MM.1S (cell line): ENCODE results near the gene ZNF512.
"Not testable (repeated sequence)": the region's sequence is repeated elsewhere in the genome, so short reads cannot be mapped to it uniquely, and the experiment has no call there.

Experiments
- DNase-seq: peaks from one replicate; pipeline ENCODE4 v3.0.0-alpha.2; 2015
- H2AFZ ChIP-seq: fragments of 300-600 bp; sonication (generic); 2 replicates; pipeline ENCODE4 v1.6.0; 2016; ENCODE audit warnings: antibody characterized with exemption, low read length
- H3F3A ChIP-seq: fragments of 300-600 bp; sonication (generic); 2 replicates; pipeline ENCODE4 v1.6.1; 2016; ENCODE audit warnings: mild to moderate bottlenecking, antibody characterized with exemption, low read length, moderate library complexity, mixed read lengths; ENCODE audit not compliant: insufficient read depth
- H3K27ac ChIP-seq: fragments of 300-600 bp; sonication (generic); 2 replicates; pipeline ENCODE4 v1.5.1; 2016; ENCODE audit warnings: mild to moderate bottlenecking, low read length
- H3K27me3 ChIP-seq: fragments of 300-600 bp; sonication (generic); replicated peaks from 2 replicates; pipeline ENCODE4 v1.6.0; 2016; ENCODE audit warnings: low read length; ENCODE audit not compliant: insufficient read depth
- H3K36me3 ChIP-seq: fragments of 300-600 bp; sonication (generic); replicated peaks from 2 replicates; pipeline ENCODE4 v1.6.1; 2016; ENCODE audit warnings: mild to moderate bottlenecking, low read length, mixed read lengths; ENCODE audit not compliant: insufficient read depth
- H3K4me1 ChIP-seq: fragments of 300-600 bp; sonication (generic); 2 replicates; pipeline ENCODE4 v1.6.1; 2016; ENCODE audit warnings: low read length, mixed read lengths
- H3K4me2 ChIP-seq: fragments of 300-600 bp; sonication (generic); 2 replicates; pipeline ENCODE4 v1.6.0; 2016; ENCODE audit warnings: low read depth, low read length
- H3K4me3 ChIP-seq: fragments of 300-600 bp; sonication (generic); 2 replicates; pipeline ENCODE4 v1.5.1; 2016; ENCODE audit warnings: low read length, mixed read lengths
- H3K79me2 ChIP-seq: fragments of 300-600 bp; sonication (generic); 2 replicates; pipeline ENCODE4 v1.6.1; 2016; ENCODE audit warnings: mixed run types, low read length, mixed read lengths
- H3K9ac ChIP-seq: fragments of 300-600 bp; sonication (generic); 2 replicates; pipeline ENCODE4 v1.6.1; 2016; ENCODE audit warnings: low read length, mixed read lengths
- H3K9me2 ChIP-seq: fragments of 300-600 bp; sonication (generic); replicated peaks from 2 replicates; pipeline ENCODE4 v1.6.1; 2016; ENCODE audit warnings: mild to moderate bottlenecking, low read length, mixed read lengths; ENCODE audit not compliant: insufficient read depth
- H3K9me3 ChIP-seq: fragments of 300-600 bp; sonication (generic); replicated peaks from 2 replicates; pipeline ENCODE4 v1.6.1; 2016; ENCODE audit warnings: mild to moderate bottlenecking, low read length, mixed read lengths; ENCODE audit not compliant: insufficient read depth
- H4K20me1 ChIP-seq: fragments of 300-600 bp; sonication (generic); 2 replicates; pipeline ENCODE4 v1.6.1; 2016; ENCODE audit warnings: mild to moderate bottlenecking, low read length, moderate library complexity, mixed read lengths; ENCODE audit not compliant: insufficient read depth
- EZH2 ChIP-seq: fragments of 300-600 bp; sonication (generic); optimal IDR thresholded peaks from 2 replicates; pipeline ENCODE3; 2017; ENCODE audit warnings: low read depth, mild to moderate bottlenecking, antibody characterized with exemption, low read length, mixed read lengths
- EZH2phosphoT487 ChIP-seq: fragments of 300-600 bp; sonication (generic); IDR thresholded peaks from 2 replicates; pipeline ENCODE4 v1.6.1; 2018; ENCODE audit warnings: antibody characterized with exemption, low read length
- TF ChIP-seq, protein P1 (sequence below): fragments of 300-600 bp; sonication (generic); IDR thresholded peaks from 2 replicates; pipeline ENCODE4 v1.5.1; 2016; ENCODE audit warnings: antibody characterized with exemption, low read length, mixed read lengths

The ZNF512 gene

DNA sequence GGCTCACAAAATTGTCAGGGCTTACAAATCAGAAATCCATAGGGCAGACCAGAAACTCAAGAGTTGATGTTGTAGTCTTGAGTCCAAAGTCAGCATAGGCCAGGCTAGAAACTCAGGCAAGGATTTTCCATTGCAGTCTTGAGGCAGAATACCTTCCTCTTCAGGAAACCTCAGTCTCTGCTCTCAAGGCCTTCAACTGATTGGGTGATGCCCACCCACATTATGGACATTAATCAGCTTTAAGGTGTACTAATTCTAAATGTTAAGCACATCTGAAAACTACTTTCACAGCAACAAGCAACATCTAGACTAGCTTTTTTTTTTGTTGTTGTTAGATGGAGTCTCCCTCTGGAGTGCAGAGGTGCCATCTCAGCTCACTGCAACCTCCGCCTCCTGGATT, 31.3 kb upstream of the ZNF512 start:
- H3F3A ChIP-seq, result no peaks in the 10 kb centered on the region
- H3K27ac ChIP-seq, result no peak overlapping the region
- H4K20me1 ChIP-seq, result no peaks in the 10 kb centered on the region
- no peaks in the 10 kb centered on the region for H3K79me2 ChIP-seq
- DNase-seq, result no peak
- H3K36me3 ChIP-seq, result no peaks in the 10 kb centered on the region
- H3K4me3 ChIP-seq, result no peak overlapping the region
- no peaks in the 10 kb centered on the region; the same call in 1 of the 2 replicates for H3K27me3 ChIP-seq
- TF ChIP-seq EZH2phosphoT487, result no peak
- TF ChIP-seq EZH2, result no peak
- TF ChIP-seq, protein P1, sequence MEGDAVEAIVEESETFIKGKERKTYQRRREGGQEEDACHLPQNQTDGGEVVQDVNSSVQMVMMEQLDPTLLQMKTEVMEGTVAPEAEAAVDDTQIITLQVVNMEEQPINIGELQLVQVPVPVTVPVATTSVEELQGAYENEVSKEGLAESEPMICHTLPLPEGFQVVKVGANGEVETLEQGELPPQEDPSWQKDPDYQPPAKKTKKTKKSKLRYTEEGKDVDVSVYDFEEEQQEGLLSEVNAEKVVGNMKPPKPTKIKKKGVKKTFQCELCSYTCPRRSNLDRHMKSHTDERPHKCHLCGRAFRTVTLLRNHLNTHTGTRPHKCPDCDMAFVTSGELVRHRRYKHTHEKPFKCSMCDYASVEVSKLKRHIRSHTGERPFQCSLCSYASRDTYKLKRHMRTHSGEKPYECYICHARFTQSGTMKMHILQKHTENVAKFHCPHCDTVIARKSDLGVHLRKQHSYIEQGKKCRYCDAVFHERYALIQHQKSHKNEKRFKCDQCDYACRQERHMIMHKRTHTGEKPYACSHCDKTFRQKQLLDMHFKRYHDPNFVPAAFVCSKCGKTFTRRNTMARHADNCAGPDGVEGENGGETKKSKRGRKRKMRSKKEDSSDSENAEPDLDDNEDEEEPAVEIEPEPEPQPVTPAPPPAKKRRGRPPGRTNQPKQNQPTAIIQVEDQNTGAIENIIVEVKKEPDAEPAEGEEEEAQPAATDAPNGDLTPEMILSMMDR, result no peak
- no peaks in the 10 kb centered on the region for H3K9me3 ChIP-seq
- H3K4me2 ChIP-seq, result no peak overlapping the region
- no peak overlapping the region for H2AFZ ChIP-seq
- no peaks in the 10 kb centered on the region for H3K4me1 ChIP-seq
- H3K9me2 ChIP-seq, result no peaks in the 10 kb centered on the region
- no peak overlapping the region for H3K9ac ChIP-seq

DNA sequence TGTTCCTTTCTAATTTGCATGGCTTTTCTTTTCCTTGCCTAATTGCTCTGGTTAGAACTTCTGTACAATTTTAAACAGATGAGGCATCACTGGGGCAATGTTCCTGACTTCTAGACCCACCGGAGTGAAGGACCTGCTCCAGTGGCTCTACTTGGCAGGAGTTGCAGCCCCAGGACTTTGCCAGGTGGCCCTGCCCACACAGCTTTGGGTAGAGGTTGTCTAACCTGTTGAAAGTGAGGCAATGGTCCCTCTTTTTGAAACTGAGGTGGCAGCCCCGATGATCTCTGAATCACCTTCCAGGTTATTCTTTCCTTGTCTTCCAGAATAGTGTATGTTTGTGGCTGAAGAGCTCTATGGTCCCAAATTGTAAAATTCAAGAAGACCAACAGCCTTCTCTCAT, 29.9 kb upstream of the ZNF512 start:
- H3K4me3 ChIP-seq, result no peak overlapping the region

DNA sequence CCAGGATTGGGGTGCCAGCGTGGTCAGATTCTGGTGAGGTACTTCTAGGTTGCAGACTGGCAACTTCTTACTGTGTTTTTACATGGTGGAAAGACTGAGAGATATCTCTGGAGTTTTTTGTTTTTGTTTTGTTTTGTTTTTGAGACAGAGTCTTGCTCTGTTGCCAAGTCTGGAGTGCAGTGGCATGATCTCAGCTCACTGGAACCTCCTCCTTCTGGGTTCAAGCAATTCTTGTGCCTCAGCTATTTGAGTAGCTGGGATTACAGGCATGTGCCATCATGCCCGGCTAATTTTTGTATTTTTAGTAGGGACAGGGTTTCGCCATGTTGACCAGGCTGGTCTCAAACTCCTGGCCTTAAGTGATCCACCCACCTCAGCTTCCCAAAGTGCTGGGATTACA, 28.4 kb upstream of the ZNF512 start:
- H3K4me1 ChIP-seq, DNase-seq, H3K79me2 ChIP-seq, H3K9me2 ChIP-seq, H3K27me3 ChIP-seq, H3K9ac ChIP-seq, H3F3A ChIP-seq, H2AFZ ChIP-seq, H3K9me3 ChIP-seq, H4K20me1 ChIP-seq, H3K36me3 ChIP-seq, H3K4me3 ChIP-seq, H3K27ac ChIP-seq, H3K4me2 ChIP-seq: not testable (repeated sequence)

More for the DNA sequence above, 29.9 kb upstream of the ZNF512 start:
- no peaks in the 10 kb centered on the region for H3K9me2 ChIP-seq
- H3K27ac ChIP-seq, result no peak overlapping the region
- no peak overlapping the region for H2AFZ ChIP-seq
- no peak overlapping the region for H3K9ac ChIP-seq
- H3K9me3 ChIP-seq, result no peaks in the 10 kb centered on the region
- H3K4me2 ChIP-seq, result no peak overlapping the region
- no peak for DNase-seq
- H3K4me1 ChIP-seq, result no peaks in the 10 kb centered on the region
- H3K27me3 ChIP-seq, result no peaks in the 10 kb centered on the region; the same call in 1 of the 2 replicates
- no peaks in the 10 kb centered on the region for H3K36me3 ChIP-seq
- H3F3A ChIP-seq, result no peaks in the 10 kb centered on the region
- TF ChIP-seq EZH2phosphoT487 (no peak), EZH2 (no peak)
- TF ChIP-seq, protein P1, result no peak
- H3K79me2 ChIP-seq, result no peaks in the 10 kb centered on the region
- no peaks in the 10 kb centered on the region for H4K20me1 ChIP-seq

DNA sequence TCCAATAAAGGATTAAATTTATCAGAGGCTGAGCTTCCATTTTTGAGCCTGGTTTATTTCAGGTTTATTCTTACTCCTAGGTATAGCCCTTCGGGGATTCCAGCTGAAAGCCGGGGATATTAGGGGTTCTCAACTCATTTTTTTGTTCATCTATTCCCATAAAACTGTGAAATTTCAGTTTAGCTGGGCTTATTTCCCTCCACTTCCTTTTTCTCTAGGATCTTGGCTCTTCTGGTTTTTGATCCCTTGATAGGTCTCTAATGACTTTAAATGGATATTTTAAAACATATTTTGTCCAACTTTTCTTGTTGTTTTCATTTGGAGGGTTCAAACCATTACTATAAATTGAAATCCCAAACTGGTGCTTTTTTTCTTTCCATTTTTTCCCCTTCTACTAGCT, 23.6 kb upstream of the ZNF512 start:
- Histone ChIP-seq H3K27ac (no peak overlapping the region), H3K4me2 (no peak overlapping the region), H3K36me3 (no peaks in the 10 kb centered on the region), H3K4me1 (no peaks in the 10 kb centered on the region), H3K27me3 (peaks cover 6% of the 10 kb centered on the region; the same call in 1 of the 2 replicates), H3K4me3 (no peak overlapping the region), H3K79me2 (no peaks in the 10 kb centered on the region), H2AFZ (no peak overlapping the region), H3K9ac (no peak overlapping the region), H3F3A (no peaks in the 10 kb centered on the region), H3K9me3 (no peaks in the 10 kb centered on the region), H4K20me1 (no peaks in the 10 kb centered on the region), H3K9me2 (no peaks in the 10 kb centered on the region)
- TF ChIP-seq EZH2 (no peak), EZH2phosphoT487 (no peak)
- TF ChIP-seq, protein P1, result no peak
- DNase-seq, result no peak
